H9 (cell line): ENCODE data around the gene CYP27A1. TPM values are rescaled to one million over a fixed set of nuclear protein-coding genes. Genes with fewer than 3 reads are reported as not detected.
A peak's percentile ranks its signal among the peaks of the same experiment; 100 is the strongest.

Experiments used
- DNase-seq: peaks from one replicate; pipeline ENCODE4 v3.0.0-alpha.2; 2017
- H2AFZ ChIP-seq: one replicate; pipeline ENCODE4 v1.6.1; 2013; ENCODE audit warnings: mild to moderate bottlenecking, low read length, control low read depth, moderate library complexity
- H2AK5ac ChIP-seq: 2 replicates; pipeline ENCODE4 v1.6.1; 2013; ENCODE audit warnings: low read length, control low read depth, mixed read lengths; ENCODE audit not compliant: insufficient read length
- H2BK120ac ChIP-seq: one replicate; pipeline ENCODE4 v1.6.1; 2013; ENCODE audit warnings: low read depth, mild to moderate bottlenecking, low read length, control low read depth, inconsistent platforms; ENCODE audit not compliant: poor library complexity, severe bottlenecking
- H2BK12ac ChIP-seq: 2 replicates; pipeline ENCODE4 v1.6.1; 2013; ENCODE audit warnings: low read length, control low read depth, mixed read lengths, low read depth; ENCODE audit not compliant: insufficient read length
- H2BK15ac ChIP-seq: 2 replicates; pipeline ENCODE4 v1.6.1; 2013; ENCODE audit warnings: low read depth, low read length, control low read depth
- H2BK20ac ChIP-seq: one replicate; pipeline ENCODE4 v1.6.1; 2013; ENCODE audit warnings: low read depth, mild to moderate bottlenecking, low read length, control low read depth, inconsistent platforms; ENCODE audit not compliant: poor library complexity, severe bottlenecking
- H2BK5ac ChIP-seq: 2 replicates; pipeline ENCODE4 v1.6.1; 2013; ENCODE audit warnings: low read length, control low read depth, mixed read lengths; ENCODE audit not compliant: insufficient read length
- H3K14ac ChIP-seq: 2 replicates; pipeline ENCODE4 v1.6.1; 2013; ENCODE audit warnings: low read length, control low read depth; ENCODE audit not compliant: insufficient read depth
- H3K18ac ChIP-seq: 2 replicates; pipeline ENCODE4 v1.6.1; 2013; ENCODE audit warnings: low read depth, mild to moderate bottlenecking, mixed read lengths, low read length, control low read depth; ENCODE audit not compliant: insufficient read length
- H3K23ac ChIP-seq: 2 replicates; pipeline ENCODE4 v1.6.1; 2013; ENCODE audit warnings: low read length, control low read depth, mixed read lengths, low read depth; ENCODE audit not compliant: insufficient read length
- H3K23me2 ChIP-seq: 2 replicates; pipeline ENCODE4 v1.6.1; 2013; ENCODE audit warnings: low read depth, mild to moderate bottlenecking, mixed read lengths, low read length, control low read depth; ENCODE audit not compliant: insufficient read length, poor library complexity, severe bottlenecking
- H3K27ac ChIP-seq: 2 replicates; pipeline ENCODE4 v1.5.1; 2013; ENCODE audit warnings: low read length, control low read depth, mixed read lengths, low read depth; ENCODE audit not compliant: insufficient read length
- H3K27me3 ChIP-seq: 2 replicates; pipeline ENCODE4 v1.6.1; 2013; ENCODE audit warnings: low read length, control low read depth, inconsistent platforms; ENCODE audit not compliant: insufficient read depth
- H3K4ac ChIP-seq: 2 replicates; pipeline ENCODE4 v1.6.1; 2013; ENCODE audit warnings: low read depth, mild to moderate bottlenecking, control low read depth, inconsistent platforms, low read length, moderate library complexity
- H3K4me1 ChIP-seq: 2 replicates; pipeline ENCODE4 v1.6.1; 2013; ENCODE audit warnings: low read length, control low read depth, inconsistent platforms; ENCODE audit not compliant: insufficient read depth
- H3K4me2 ChIP-seq: 2 replicates; pipeline ENCODE4 v1.6.1; 2013; ENCODE audit warnings: low read length, control low read depth, mixed read lengths; ENCODE audit not compliant: insufficient read length, insufficient read depth
- H3K56ac ChIP-seq: 2 replicates; pipeline ENCODE4 v1.6.1; 2013; ENCODE audit warnings: low read depth, mild to moderate bottlenecking, mixed read lengths, low read length, control low read depth; ENCODE audit not compliant: insufficient read length
- H3K79me1 ChIP-seq: 2 replicates; pipeline ENCODE4 v1.6.1; 2013; ENCODE audit warnings: low read depth, mild to moderate bottlenecking, moderate library complexity, low read length, control low read depth, inconsistent platforms; ENCODE audit not compliant: insufficient read depth, poor library complexity, severe bottlenecking
- H3K79me2 ChIP-seq: 2 replicates; pipeline ENCODE4 v1.6.1; 2013; ENCODE audit warnings: low read length, control low read depth, inconsistent platforms; ENCODE audit not compliant: insufficient read depth
- H3K9ac ChIP-seq: 2 replicates; pipeline ENCODE4 v1.6.1; 2013; ENCODE audit warnings: low read length, control low read depth, mixed read lengths; ENCODE audit not compliant: insufficient read length; ENCODE audit errors: extremely low read depth
- H3K9me3 ChIP-seq: one replicate; pipeline ENCODE4 v1.6.1; 2013; ENCODE audit warnings: low read depth, low read length, inconsistent platforms; ENCODE audit not compliant: control insufficient read depth
- H3T11ph ChIP-seq: one replicate; pipeline ENCODE4 v1.6.1; 2013; ENCODE audit warnings: mild to moderate bottlenecking, low read length, control low read depth, inconsistent platforms
- H4K20me1 ChIP-seq: one replicate; pipeline ENCODE4 v1.6.1; 2013; ENCODE audit not compliant: control insufficient read depth, insufficient read length, insufficient read depth
- H4K5ac ChIP-seq: 2 replicates; pipeline ENCODE4 v1.6.1; 2013; ENCODE audit warnings: low read depth, mild to moderate bottlenecking, mixed read lengths, low read length, control low read depth; ENCODE audit not compliant: insufficient read length
- H4K8ac ChIP-seq: replicated peaks from 2 replicates; pipeline ENCODE4 v1.6.1; 2013; ENCODE audit warnings: low read length, control low read depth, mixed read lengths, low read depth; ENCODE audit not compliant: insufficient read length
- H4K91ac ChIP-seq: 2 replicates; pipeline ENCODE4 v1.6.1; 2013; ENCODE audit warnings: low read depth, mild to moderate bottlenecking, moderate library complexity, mixed read lengths, low read length, control low read depth; ENCODE audit not compliant: insufficient read length
- H3K27ac Mint-ChIP-seq, 3 experiments: 2 replicates in 2 of 3; 3 replicates in 1 of 3; pipeline ENCODE4 v1.8.0; 2020 to 2021; ENCODE audit warnings: mixed read lengths in 3 of 3, mild to moderate bottlenecking in 1 of 3, moderate library complexity in 1 of 3
- H3K27me3 Mint-ChIP-seq: 2 replicates; pipeline ENCODE4 v1.8.0; 2021; ENCODE audit warnings: low read depth, mild to moderate bottlenecking, moderate library complexity, mixed read lengths
- H3K36me3 Mint-ChIP-seq, 3 experiments: 2 replicates in 2 of 3; 3 replicates in 1 of 3; pipeline ENCODE4 v1.8.0; 2020 to 2021; ENCODE audit warnings: low read depth in 3 of 3, mixed read lengths in 3 of 3; ENCODE audit not compliant: insufficient read depth in 1 of 3
- H3K4me1 Mint-ChIP-seq, 2 experiments: 2 replicates each; pipeline ENCODE4 v1.8.0; 2020; ENCODE audit warnings: mixed read lengths in 2 of 2
- H3K4me3 Mint-ChIP-seq, 2 experiments: 2 replicates in 1 of 2; 3 replicates in 1 of 2; pipeline ENCODE4 v1.8.0; 2020 to 2021; ENCODE audit warnings: mild to moderate bottlenecking in 2 of 2, mixed read lengths in 2 of 2, moderate library complexity in 1 of 2
- H3K9me3 Mint-ChIP-seq, 2 experiments: 2 replicates in 1 of 2; 3 replicates in 1 of 2; pipeline ENCODE4 v1.8.0; 2020; ENCODE audit warnings: mild to moderate bottlenecking in 2 of 2, mixed read lengths in 2 of 2, moderate library complexity in 1 of 2
- CTCF ChIP-seq: fragments of 200-600 bp; sonication (generic); conservative IDR thresholded peaks from 3 replicates; pipeline ENCODE4 v1.8.0; 2021; ENCODE audit warnings: antibody characterized with exemption, mild to moderate bottlenecking
- WGBS: extraction: QIAGEN DNeasy Blood & Tissue Kit; methylation state at CpG from one replicate; pipeline ENCODE4 v1.1.7; 2013; ENCODE audit warnings: missing lambda C conversion rate, low lambda C conversion rate, mixed read lengths; ENCODE audit not compliant: insufficient read length; ENCODE audit errors: extremely low coverage; 5-methylcytosine and 5-hydroxymethylcytosine counted together
- total RNA-seq: library from RNA; stranded (reverse); gene quantifications from 2 replicates; pipeline ENCODE4 v1.2.1, GENCODE V29; 2021

Gene CYP27A1
- total RNA-seq, 1 experiment from 2014 or later, result 3.1 TPM

GRCh38 chr2:218756599-218757377 is 25.2 kb upstream of the CYP27A1 start:
- no peak overlapping the region for H4K5ac ChIP-seq
- no CpG with 5 or more reads among the region's 6 CpGs for WGBS
- H4K8ac ChIP-seq, result no peak overlapping the region
- H3K23ac ChIP-seq, result no peak overlapping the region
- no peaks in the 10 kb centered on the region for H3K4me1 Mint-ChIP-seq
- H2BK15ac ChIP-seq, result no peak overlapping the region
- H4K91ac ChIP-seq, result no peak overlapping the region
- no peak overlapping the region for H3K9ac ChIP-seq
- H3K4me1 ChIP-seq, result no peaks in the 10 kb centered on the region
- H3K79me2 ChIP-seq, result no peaks in the 10 kb centered on the region
- H3K79me1 ChIP-seq, result no peaks in the 10 kb centered on the region
- H3T11ph ChIP-seq, result no peak overlapping the region
- H3K4me3 Mint-ChIP-seq, result no peak overlapping the region
- no peaks in the 10 kb centered on the region for H3K9me3 ChIP-seq
- no peak overlapping the region for H3K14ac ChIP-seq
- H3K4me2 ChIP-seq, result no peak overlapping the region
- H3K27me3 Mint-ChIP-seq, result peaks cover 2% of the 10 kb centered on the region; the same call in 1 of the 2 replicates
- H3K27ac ChIP-seq, result no peak overlapping the region
- H2AK5ac ChIP-seq, result no peak overlapping the region
- no peak overlapping the region for H2BK5ac ChIP-seq
- H3K18ac ChIP-seq, result no peak overlapping the region
- no peaks in the 10 kb centered on the region for H4K20me1 ChIP-seq
- H3K9me3 Mint-ChIP-seq, result no peaks in the 10 kb centered on the region
- peaks cover 22 to 63% (median 37%) of the 10 kb centered on the region in 3 experiments; a peak in 6 of 7 replicates for H3K36me3 Mint-ChIP-seq
- no peak overlapping the region for H2BK120ac ChIP-seq
- TF ChIP-seq CTCF, result 0 out of 3 replicates have a peak, but pooled peaks have one; percentile 19
- DNase-seq, result no peak
- no peak overlapping the region; a peak in 1 of 7 replicates for H3K27ac Mint-ChIP-seq
- H2BK12ac ChIP-seq, result no peak overlapping the region
- H3K23me2 ChIP-seq, result no peaks in the 10 kb centered on the region
- H3K56ac ChIP-seq, result no peak overlapping the region
- H3K4ac ChIP-seq, result no peak overlapping the region
- H3K27me3 ChIP-seq, result no peaks in the 10 kb centered on the region
- no peak overlapping the region for H2BK20ac ChIP-seq
- H2AFZ ChIP-seq, result no peak overlapping the region
